Right cardiac atrium (tissue), 5 donors: ENCODE measurements around the gene RPL35. TPM values are rescaled to one million over a fixed set of nuclear protein-coding genes. Genes with fewer than 3 reads are reported as not detected.
A peak's percentile ranks its signal among the peaks of the same experiment; 100 is the strongest.

ENCODE experiments used
- ATAC-seq, 2 donors: fragments of 200-7000 bp; cut with Tn5 transposase; one replicate each; pipeline versions ENCODE4 v1.8.0 to v1.9.1; 2020; ENCODE audit warnings: moderate library complexity in 2 of 2, mild to moderate bottlenecking in 1 of 2
- DNase-seq, 3 donors: peaks; one replicate each; pipeline ENCODE4 v3.0.0-alpha.2; 2020
- H3K27ac ChIP-seq: one replicate; pipeline ENCODE4 v1.5.1; 2013; ENCODE audit warnings: mild to moderate bottlenecking, low read length, control low read depth, moderate library complexity
- H3K27me3 ChIP-seq: one replicate; pipeline ENCODE4 v1.6.1; 2013; ENCODE audit not compliant: control insufficient read depth, insufficient read depth
- H3K4me1 ChIP-seq: one replicate; pipeline ENCODE4 v1.6.1; 2013; ENCODE audit warnings: low read length; ENCODE audit not compliant: control insufficient read depth, insufficient read depth
- H3K4me3 ChIP-seq: one replicate; pipeline ENCODE4 v1.5.1; 2013; ENCODE audit warnings: low read length, control low read depth
- H3K9me3 ChIP-seq: one replicate; pipeline ENCODE4 v1.6.1; 2013; ENCODE audit warnings: low read length; ENCODE audit not compliant: control insufficient read depth
- WGBS: extraction: QIAGEN DNeasy Blood & Tissue Kit; methylation state at CpG from one replicate; pipeline ENCODE4 v1.1.7; 2013; 5-methylcytosine and 5-hydroxymethylcytosine counted together
- intact Hi-C, 4 donors: fragments of 100-400 bp; cut with DNase I; formaldehyde crosslinking; loops; one replicate each; pipeline versions ENCODE4 v1.11.0 to v1.14.0; 2022 to 2023
- polyA plus RNA-seq: library from polyadenylated mRNA; stranded (reverse); fragments of 200-250 nt; gene quantifications from one replicate; pipeline ENCODE4 v1.2.3, GENCODE V29; 2013
- total RNA-seq, 4 donors: library from RNA; stranded (reverse); fragmentation: NEBNext Ultra II Directional; extraction: Animal tissue kit (Norgen Biotek cat#: 25700); gene quantifications; one replicate each; pipeline ENCODE4 v1.2.1, GENCODE V29; 2021
- donor health status: healthy with polysubstance abuse.
- donor health status: DM: no; HTN: yes; CAD: no.
- donor health status: DM: no; HTN: no; CAD: no.
- donor health status: DM: no; HTN: yes; CAD: no; lungs with severe emphysema.
- donor health status: DM: yes; HTN: yes; CAD: no.

RPL35 gene
- total and polyA plus RNA-seq, 5 donors, result 696 to 2,205 (median 795) TPM

DNA sequence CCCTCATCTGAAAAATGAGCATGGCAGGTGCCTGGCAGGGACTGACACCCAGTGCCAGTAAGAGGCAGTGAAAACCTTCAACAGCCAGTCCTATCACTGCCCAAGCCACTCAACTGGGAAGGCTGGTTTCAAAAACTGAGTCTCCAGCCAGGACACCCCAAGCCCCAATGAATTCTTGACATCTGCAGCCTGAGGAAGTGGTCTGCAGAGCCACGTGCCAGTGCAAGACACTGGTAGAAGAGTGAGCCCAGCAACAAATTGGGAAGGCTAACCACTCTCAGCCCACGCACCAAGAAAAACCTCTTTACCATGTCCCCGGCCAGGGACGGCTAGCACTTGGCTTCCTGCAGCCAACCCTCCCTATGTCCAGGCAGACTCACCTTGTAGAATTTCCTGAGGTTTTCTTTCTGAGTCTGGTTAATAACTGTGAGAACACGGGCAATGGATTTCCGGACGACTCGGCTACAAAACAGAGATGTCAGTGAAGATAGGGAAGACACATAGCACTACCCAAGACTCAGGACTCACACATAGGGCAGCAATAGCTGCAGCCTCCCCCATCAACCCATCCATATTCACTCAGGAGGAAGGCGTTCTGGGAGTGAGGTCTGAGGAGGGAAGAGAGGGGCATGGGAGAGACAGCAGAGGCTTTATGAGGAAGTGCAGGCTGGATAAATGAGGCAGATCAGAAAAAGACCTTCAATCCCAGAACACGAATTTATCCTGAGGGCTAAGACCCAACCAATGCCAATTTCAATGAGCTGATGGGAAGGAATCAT, 1.8 kb downstream of the RPL35 start:
- WGBS, result 53% methylated on average over 10 of the region's 10 CpGs
- Histone ChIP-seq H3K27ac (no peak overlapping the region), H3K27me3 (no peaks in the 10 kb centered on the region), H3K9me3 (no peaks in the 10 kb centered on the region), H3K4me3 (no peak overlapping the region), H3K4me1 (peaks cover 5% of the 10 kb centered on the region)
- DNase-seq, result no peak
- ATAC-seq, result no peak
- intact Hi-C loops, result no loop called here

GRCh38 chr9:124858330-124859046, 3.3 kb downstream of the RPL35 start:
- Histone ChIP-seq H3K9me3 (no peaks in the 10 kb centered on the region), H3K4me3 (no peak overlapping the region), H3K27me3 (no peaks in the 10 kb centered on the region), H3K27ac (no peak overlapping the region), H3K4me1 (peaks cover 5% of the 10 kb centered on the region)
- DNase-seq (no peak), ATAC-seq (no peak)
- WGBS, result 68% methylated on average over 9 of the region's 9 CpGs
- intact Hi-C loops, result no loop called here

GRCh38 chr9:124857533-124858162, 4.1 kb downstream of the RPL35 start:
- H3K27me3 ChIP-seq, result no peaks in the 10 kb centered on the region
- peak in 1 of 3 donors; percentile 43 for DNase-seq
- ATAC-seq, result no peak
- peaks cover 5% of the 10 kb centered on the region for H3K4me1 ChIP-seq
- 88% methylated on average over 24 of the region's 24 CpGs for WGBS
- H3K9me3 ChIP-seq, result no peaks in the 10 kb centered on the region
- intact Hi-C loops, result no loop called here
- no peak overlapping the region for H3K4me3 ChIP-seq
- no peak overlapping the region for H3K27ac ChIP-seq

DNA sequence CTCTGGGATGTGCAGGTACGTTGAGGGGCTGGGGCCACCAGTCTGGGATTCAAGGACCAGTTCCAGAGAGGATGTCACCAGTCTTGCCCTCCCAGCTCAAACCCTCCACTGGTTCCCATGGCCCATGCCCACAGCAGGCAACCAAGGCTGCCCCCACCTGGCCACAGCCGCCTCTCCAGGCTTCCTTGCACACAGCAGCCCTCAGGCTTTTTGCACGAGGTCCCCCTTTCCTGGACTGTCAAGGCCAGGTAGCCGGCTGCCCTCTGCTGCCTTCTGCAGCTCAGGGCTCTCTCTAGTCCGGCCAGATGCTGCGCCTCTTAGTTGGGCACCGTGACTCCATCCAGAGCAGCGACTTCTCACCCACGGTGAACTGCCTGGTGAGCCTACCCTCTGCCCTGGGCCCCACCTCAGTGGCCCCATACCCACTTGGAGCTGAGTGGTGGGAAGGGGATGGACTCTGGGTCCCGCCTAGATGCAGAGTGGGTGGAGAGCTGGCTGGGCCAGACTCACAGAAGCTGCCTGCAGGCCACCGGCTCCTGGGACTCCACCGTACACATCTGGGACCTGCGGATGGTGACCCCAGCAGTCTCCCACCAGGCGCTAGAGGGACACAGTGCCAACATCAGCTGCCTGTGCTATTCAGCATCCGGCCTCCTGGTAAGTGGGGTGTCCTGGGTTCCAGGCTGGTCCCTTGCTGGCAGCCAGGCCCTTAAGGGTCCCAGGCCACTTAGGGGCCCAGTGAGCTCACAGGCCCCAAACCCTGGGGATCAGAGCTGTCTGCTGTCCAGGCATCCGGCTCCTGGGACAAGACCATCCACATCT, 5.6 kb downstream of the RPL35 start:
- intact Hi-C loops, result no loop called here
- Histone ChIP-seq H3K27ac (no peak overlapping the region), H3K9me3 (no peaks in the 10 kb centered on the region), H3K4me3 (no peak overlapping the region), H3K4me1 (peaks cover 5% of the 10 kb centered on the region), H3K27me3 (no peaks in the 10 kb centered on the region)
- ATAC-seq (no peak), DNase-seq (peak in 1 of 3 donors; percentile 52)
- WGBS, result 65% methylated on average over 16 of the region's 16 CpGs

DNA sequence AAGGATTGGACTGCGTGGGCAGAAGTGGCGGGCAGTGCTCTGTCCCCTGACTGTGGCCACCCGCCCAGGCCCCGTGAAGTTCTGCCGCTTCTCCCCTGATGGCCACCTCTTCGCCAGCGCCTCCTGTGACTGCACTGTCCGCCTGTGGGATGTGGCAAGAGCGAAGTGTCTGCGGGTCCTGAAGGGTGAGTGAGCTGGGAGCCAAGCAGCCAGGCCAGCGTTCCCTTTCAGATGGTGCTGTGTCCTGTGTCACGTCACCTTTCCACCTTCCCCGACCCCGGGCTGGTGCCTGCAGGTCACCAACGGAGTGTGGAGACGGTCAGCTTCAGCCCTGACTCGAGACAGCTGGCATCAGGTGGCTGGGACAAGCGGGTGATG, 6.2 kb downstream of the RPL35 start:
- ATAC-seq, result no peak
- H3K27ac ChIP-seq, result no peak overlapping the region
- peak in 1 of 3 donors; percentile 59 for DNase-seq
- H3K9me3 ChIP-seq, result no peaks in the 10 kb centered on the region
- no peaks in the 10 kb centered on the region for H3K4me1 ChIP-seq
- no peaks in the 10 kb centered on the region for H3K27me3 ChIP-seq
- 80% methylated on average over 18 of the region's 18 CpGs for WGBS
- no peak overlapping the region for H3K4me3 ChIP-seq
- intact Hi-C loops, result no loop called here

- DNase-seq (no peak), ATAC-seq (no peak)
- WGBS, result 64% methylated on average over 7 of the region's 7 CpGs
- intact Hi-C loops, result loop anchor here in 1 of 4 donors (1.0 kb wide), 1 partner anchor 83 kb away; no protein-coding TSS in a partner anchor
- H3K4me3 ChIP-seq, result no peak overlapping the region
- H3K4me1 ChIP-seq, result no peaks in the 10 kb centered on the region
- no peaks in the 10 kb centered on the region for H3K27me3 ChIP-seq
- no peaks in the 10 kb centered on the region for H3K9me3 ChIP-seq
- H3K27ac ChIP-seq, result no peak overlapping the region
Measured at GRCh38 chr9:124854822-124855221, 6.9 kb downstream of the RPL35 start.

- Histone ChIP-seq H3K27me3 (no peaks in the 10 kb centered on the region), H3K9me3 (no peaks in the 10 kb centered on the region), H3K4me1 (no peaks in the 10 kb centered on the region), H3K4me3 (no peak overlapping the region), H3K27ac (no peak overlapping the region)
- intact Hi-C loops, result loop anchor here in 1 of 4 donors (1.0 kb wide), 1 partner anchor 82 kb away; no protein-coding TSS in a partner anchor
- WGBS, result 84% methylated on average over 8 of the region's 8 CpGs
- DNase-seq, result peak in 1 of 3 donors; percentile 41
- no peak for ATAC-seq
Measured at GRCh38 chr9:124854161-124854560, 7.6 kb downstream of the RPL35 start.

DNA sequence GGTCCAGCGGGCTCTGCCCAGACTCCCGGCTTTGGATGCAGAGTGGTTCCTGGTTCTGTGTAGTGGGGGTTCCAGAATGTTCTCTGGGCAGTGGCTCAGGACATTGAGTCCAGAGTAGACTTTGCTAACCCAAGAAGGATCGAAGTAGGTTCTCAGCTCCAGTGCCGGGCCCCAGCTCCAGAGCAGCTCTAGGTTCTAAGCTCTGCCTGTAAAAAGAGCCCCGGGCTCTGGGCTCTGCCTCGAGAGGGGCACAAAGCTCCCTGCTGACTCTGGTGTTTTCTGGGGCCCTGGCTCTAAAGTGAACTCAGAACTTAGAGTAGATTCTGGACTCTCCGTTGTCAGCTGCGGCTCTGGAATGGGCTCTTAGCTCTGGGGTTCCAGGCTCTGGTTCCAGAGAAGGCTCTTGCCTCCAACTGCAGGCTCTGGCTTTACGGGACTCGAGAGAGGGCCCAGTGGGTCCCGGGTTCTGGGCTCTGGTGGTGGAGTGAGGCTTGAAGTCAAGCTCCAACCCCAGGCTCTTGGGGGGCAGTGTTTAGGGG, 8.1 kb downstream of the RPL35 start:
- Histone ChIP-seq H3K27ac (no peak overlapping the region), H3K9me3 (no peaks in the 10 kb centered on the region), H3K27me3 (no peaks in the 10 kb centered on the region), H3K4me3 (peak overlapping the region; percentile 21), H3K4me1 (no peaks in the 10 kb centered on the region)
- DNase-seq (no peak), ATAC-seq (no peak)
- intact Hi-C loops, result loop anchor here (1.0 to 2.0 kb wide), 3 partner anchors 79 to 81 kb away; no protein-coding TSS in a partner anchor
- WGBS, result 64% methylated on average over 11 of the region's 11 CpGs

DNA sequence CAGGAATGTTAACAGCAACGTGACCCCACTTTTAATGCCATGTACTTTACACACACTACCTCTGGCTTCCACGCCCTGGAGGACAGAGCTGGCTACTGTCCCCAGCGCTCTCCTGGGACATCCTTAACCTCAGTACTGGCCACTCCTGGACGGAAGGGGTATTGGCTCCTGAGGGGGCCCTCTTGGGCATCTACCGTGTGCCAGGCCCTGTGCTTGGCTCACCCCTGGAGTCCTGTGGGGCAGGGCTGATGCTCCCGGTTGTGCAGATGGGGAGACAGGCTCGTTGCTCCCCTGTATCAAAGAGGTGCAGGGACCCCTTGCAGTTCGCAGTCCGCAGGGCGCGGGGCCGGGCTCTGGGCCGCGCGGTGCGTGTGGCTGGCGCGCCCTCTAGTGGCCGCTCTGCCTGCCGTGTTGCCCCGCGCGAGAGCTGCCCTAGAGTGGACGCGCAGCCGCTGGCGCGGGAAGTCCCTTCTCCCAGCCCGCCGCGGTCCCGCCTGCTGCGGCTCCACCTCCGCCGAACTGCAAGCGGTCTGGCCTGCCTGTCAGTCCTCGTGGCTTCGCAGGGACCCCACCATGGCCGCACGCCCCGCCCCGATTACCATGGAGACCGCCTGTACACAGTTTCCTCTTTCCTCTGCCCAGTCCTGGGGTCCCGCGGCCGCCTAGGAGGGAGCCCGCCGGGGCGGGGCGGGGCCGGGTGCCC, 8.8 kb downstream of the RPL35 start, which contains the start of gene WDR38:
Gene WDR38 (plus strand): TSS at position 632 of the 703 bp plus-strand sequence. CDS start 72 bp downstream, outside the sequence.
- H3K9me3 ChIP-seq, result no peaks in the 10 kb centered on the region
- intact Hi-C loops, result loop anchor here in 3 of 4 donors (1.0 to 2.0 kb wide), 2 partner anchors 78 to 79 kb away; no protein-coding TSS in a partner anchor

More for the DNA sequence above, 8.8 kb downstream of the RPL35 start, which contains the start of gene WDR38:
- DNase-seq (peak; percentile 81 to 94 (median 93)), ATAC-seq (peak; percentile 89 to 91)
- H3K4me1 ChIP-seq, result no peaks in the 10 kb centered on the region
- peak within 1 kb of the TSS; percentile 73 for H3K27ac ChIP-seq
- 1% methylated on average over 51 of the region's 51 CpGs for WGBS
- H3K4me3 ChIP-seq, result peak within 1 kb of the TSS; percentile 21
- no peaks in the 10 kb centered on the region for H3K27me3 ChIP-seq
